ENCODE results near the gene PRKN.

Gene PRKN

GRCh38 chr6:162369091-162369490 is 358.5 kb downstream of the PRKN start (continued):
- no peak for TF ChIP-seq BACH2 (CRISPR knock-in tag; IDR thresholded peaks at IDR 0.05; ENCODE audit: borderline replicate concordance)
- TF ChIP-seq ZNF565 (CRISPR knock-in tag; conservative IDR thresholded peaks at IDR 0.05; ENCODE audit: low read depth), result no peak
- TF ChIP-seq PATZ1 (CRISPR knock-in tag; IDR thresholded peaks at IDR 0.05; ENCODE audit: borderline replicate concordance), result no peak
- no peak for TF ChIP-seq ZC3H10 (CRISPR knock-in tag; IDR thresholded peaks at IDR 0.05)

- no peak for ATAC-seq
- TF ChIP-seq PATZ1 (CRISPR knock-in tag; IDR thresholded peaks at IDR 0.05; ENCODE audit: borderline replicate concordance), result no peak
- TF ChIP-seq SNAI2 (CRISPR knock-in tag; IDR thresholded peaks at IDR 0.05), result no peak
- TF ChIP-seq ZC3H10 (CRISPR knock-in tag; IDR thresholded peaks at IDR 0.05), result no peak
- no peak for TF ChIP-seq GLIS3 (CRISPR knock-in tag; IDR thresholded peaks at IDR 0.05)
- TF ChIP-seq PPARA (CRISPR knock-in tag; IDR thresholded peaks at IDR 0.05; ENCODE audit: borderline replicate concordance), result no peak
- no peak for TF ChIP-seq ARNTL (CRISPR knock-in tag; IDR thresholded peaks at IDR 0.05; ENCODE audit: borderline replicate concordance, low read depth)
- no peak for TF ChIP-seq ISL1 (CRISPR knock-in tag; IDR thresholded peaks at IDR 0.05)
- TF ChIP-seq CSRNP3 (CRISPR knock-in tag; IDR thresholded peaks at IDR 0.05), result no peak
- TF ChIP-seq ESRRG (CRISPR knock-in tag; IDR thresholded peaks at IDR 0.05), result no peak
- TF ChIP-seq ZFP3 (CRISPR knock-in tag; IDR thresholded peaks at IDR 0.05), result no peak
- no peak for TF ChIP-seq OSR1 (CRISPR knock-in tag; IDR thresholded peaks at IDR 0.05)
- TF ChIP-seq CSDC2 (CRISPR knock-in tag; IDR thresholded peaks at IDR 0.05), result no peak
- no peak for TF ChIP-seq ZNF70 (CRISPR knock-in tag; IDR thresholded peaks at IDR 0.05)
Observed at GRCh38 chr6:162364488-162364887, 363.1 kb downstream of the PRKN start.

- ATAC-seq, result no peak
- no peak for TF ChIP-seq TCF4 (CRISPR knock-in tag; IDR thresholded peaks at IDR 0.05; ENCODE audit: borderline replicate concordance)
- TF ChIP-seq CREB5 (CRISPR knock-in tag; IDR thresholded peaks at IDR 0.05; ENCODE audit: low read depth), result no peak
Observed at GRCh38 chr6:162363757-162364156, 363.8 kb downstream of the PRKN start.

GRCh38 chr6:162360901-162361567 is 366.5 kb downstream of the PRKN start:
- no peak for ATAC-seq
- TF ChIP-seq RARB (CRISPR knock-in tag; IDR thresholded peaks at IDR 0.05) (no peak), TOX (CRISPR knock-in tag; IDR thresholded peaks at IDR 0.05; ENCODE audit: borderline replicate concordance) (no peak), PATZ1 (CRISPR knock-in tag; IDR thresholded peaks at IDR 0.05; ENCODE audit: borderline replicate concordance) (no peak), ARNTL (CRISPR knock-in tag; IDR thresholded peaks at IDR 0.05; ENCODE audit: borderline replicate concordance, low read depth) (no peak), ZFP3 (CRISPR knock-in tag; IDR thresholded peaks at IDR 0.05) (no peak), ZNF8 (CRISPR knock-in tag; IDR thresholded peaks at IDR 0.05) (no peak), BACH2 (CRISPR knock-in tag; IDR thresholded peaks at IDR 0.05; ENCODE audit: borderline replicate concordance) (no peak), ZNF565 (CRISPR knock-in tag; conservative IDR thresholded peaks at IDR 0.05; ENCODE audit: low read depth) (no peak), ISL1 (CRISPR knock-in tag; IDR thresholded peaks at IDR 0.05) (no peak), PPARA (CRISPR knock-in tag; IDR thresholded peaks at IDR 0.05; ENCODE audit: borderline replicate concordance) (no peak), CSDC2 (CRISPR knock-in tag; IDR thresholded peaks at IDR 0.05) (no peak), CREB5 (CRISPR knock-in tag; IDR thresholded peaks at IDR 0.05; ENCODE audit: low read depth) (no peak), ZNF70 (CRISPR knock-in tag; IDR thresholded peaks at IDR 0.05) (no peak), POU6F1 (CRISPR knock-in tag; IDR thresholded peaks at IDR 0.05; ENCODE audit: borderline replicate concordance, low read depth) (no peak), SNAI2 (CRISPR knock-in tag; IDR thresholded peaks at IDR 0.05) (no peak)

Data from SK-N-SH treated with all-trans-retinoic acid at 6 μM for 48 hours (cell line).